Measurements from ENCODE around the gene WT1.

- TF ChIP-seq, protein P1, sequence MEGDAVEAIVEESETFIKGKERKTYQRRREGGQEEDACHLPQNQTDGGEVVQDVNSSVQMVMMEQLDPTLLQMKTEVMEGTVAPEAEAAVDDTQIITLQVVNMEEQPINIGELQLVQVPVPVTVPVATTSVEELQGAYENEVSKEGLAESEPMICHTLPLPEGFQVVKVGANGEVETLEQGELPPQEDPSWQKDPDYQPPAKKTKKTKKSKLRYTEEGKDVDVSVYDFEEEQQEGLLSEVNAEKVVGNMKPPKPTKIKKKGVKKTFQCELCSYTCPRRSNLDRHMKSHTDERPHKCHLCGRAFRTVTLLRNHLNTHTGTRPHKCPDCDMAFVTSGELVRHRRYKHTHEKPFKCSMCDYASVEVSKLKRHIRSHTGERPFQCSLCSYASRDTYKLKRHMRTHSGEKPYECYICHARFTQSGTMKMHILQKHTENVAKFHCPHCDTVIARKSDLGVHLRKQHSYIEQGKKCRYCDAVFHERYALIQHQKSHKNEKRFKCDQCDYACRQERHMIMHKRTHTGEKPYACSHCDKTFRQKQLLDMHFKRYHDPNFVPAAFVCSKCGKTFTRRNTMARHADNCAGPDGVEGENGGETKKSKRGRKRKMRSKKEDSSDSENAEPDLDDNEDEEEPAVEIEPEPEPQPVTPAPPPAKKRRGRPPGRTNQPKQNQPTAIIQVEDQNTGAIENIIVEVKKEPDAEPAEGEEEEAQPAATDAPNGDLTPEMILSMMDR (IDR thresholded peaks at IDR 0.05; ENCODE audit: borderline replicate concordance, extremely low read depth, low read length, poor library complexity, severe bottlenecking): no peak
- no peak for TF ChIP-seq EZH2 (IDR thresholded peaks at IDR 0.05; ENCODE audit: borderline replicate concordance, low read depth, low read length, severe bottlenecking)
Measured at GRCh38 chr11:32365192-32365591, 70.1 kb downstream of the WT1 start.

Data from DND-41 (cell line).